ENCODE data around the gene NMT1. TPM values are rescaled to one million over a fixed set of nuclear protein-coding genes. Genes with fewer than 3 reads are reported as not detected.

NMT1 gene
- total RNA-seq, 1 experiment from 2014 or later: 152 TPM

GRCh38 chr17:45034599-45034998 is 26.5 kb upstream of the NMT1 start:
- Mint-ChIP-seq H3K27ac (peak overlapping the region; percentile 88), H3K36me3 (peaks cover 27% of the 10 kb centered on the region), H3K4me3 (no peak overlapping the region), H3K27me3 (ENCODE audit: low read depth) (no peaks in the 10 kb centered on the region), H3K9me3 (no peaks in the 10 kb centered on the region), H3K4me1 (peaks cover 4% of the 10 kb centered on the region; the same call in 1 of the 2 replicates)
- DNase-seq (ENCODE audit: low spot score) (no peak), ATAC-seq (no peak)
- ChIA-PET POLR2A (no interaction called here), CTCF (interaction anchor here (0.9 to 1.9 kb wide), 3 partner anchors 12 to 114 kb away, joined by 3 to 5 read pairs (median 3); no protein-coding TSS in a partner anchor)
- TF ChIP-seq CREM (CRISPR knock-in tag; IDR thresholded peaks at IDR 0.05) (no peak), ZNF121 (CRISPR knock-in tag; IDR thresholded peaks at IDR 0.05) (no peak), ATF6 (CRISPR knock-in tag; IDR thresholded peaks at IDR 0.05) (no peak), NFYB (CRISPR knock-in tag; conservative IDR thresholded peaks at IDR 0.05; ENCODE audit: low read depth) (no peak), ZNF423 (CRISPR knock-in tag; IDR thresholded peaks at IDR 0.05) (no peak)

- Mint-ChIP-seq H3K27ac (no peak overlapping the region), H3K9me3 (no peaks in the 10 kb centered on the region), H3K27me3 (ENCODE audit: low read depth) (no peaks in the 10 kb centered on the region), H3K4me1 (peaks cover 9% of the 10 kb centered on the region), H3K4me3 (no peak overlapping the region), H3K36me3 (peaks cover 19% of the 10 kb centered on the region)
- ChIA-PET POLR2A (interaction anchor here (0.6 kb wide), 1 partner anchor 47 kb away, joined by 4 read pairs; no protein-coding TSS in a partner anchor), CTCF (interaction anchor here (0.6 kb wide), 1 partner anchor 14 kb away, joined by 4 read pairs; no protein-coding TSS in a partner anchor)
- DNase-seq (ENCODE audit: low spot score): no peak
- TF ChIP-seq MYBL2 (CRISPR knock-in tag; IDR thresholded peaks at IDR 0.05): no peak
- TF ChIP-seq NFE2L1 (CRISPR knock-in tag; IDR thresholded peaks at IDR 0.05): no peak
- no peak for TF ChIP-seq IRF2 (CRISPR knock-in tag; IDR thresholded peaks at IDR 0.05; ENCODE audit: borderline replicate concordance, low read depth)
- no peak for TF ChIP-seq ETV6 (CRISPR knock-in tag; IDR thresholded peaks at IDR 0.05)
- TF ChIP-seq ARID4B (CRISPR knock-in tag; IDR thresholded peaks at IDR 0.05; ENCODE audit: borderline replicate concordance): no peak
- no peak for TF ChIP-seq ZNF512 (CRISPR knock-in tag; IDR thresholded peaks at IDR 0.05; ENCODE audit: borderline replicate concordance)
- no peak for TF ChIP-seq ATF6 (CRISPR knock-in tag; IDR thresholded peaks at IDR 0.05)
- ATAC-seq: no peak
Observed at GRCh38 chr17:45035848-45036247, 25.3 kb upstream of the NMT1 start.

- Mint-ChIP-seq H3K4me3 (no peak overlapping the region), H3K36me3 (peaks cover 16% of the 10 kb centered on the region), H3K27ac (no peak overlapping the region; the same call in 1 of the 2 replicates), H3K9me3 (no peaks in the 10 kb centered on the region), H3K4me1 (peaks cover 14% of the 10 kb centered on the region), H3K27me3 (ENCODE audit: low read depth) (no peaks in the 10 kb centered on the region)
- DNase-seq (ENCODE audit: low spot score) (no peak), ATAC-seq (no peak)
- CTCF ChIA-PET: interaction anchor here (1.1 kb wide), 1 partner anchor 62 kb away, joined by 3 read pairs; no protein-coding TSS in a partner anchor
- POLR2A ChIA-PET: interaction anchor here (0.6 kb wide), 1 partner anchor 99 kb away, joined by 4 read pairs; no protein-coding TSS in a partner anchor
- no peak for TF ChIP-seq NFE2L1 (CRISPR knock-in tag; IDR thresholded peaks at IDR 0.05)
- no peak for TF ChIP-seq STAT6 (CRISPR knock-in tag; conservative IDR thresholded peaks at IDR 0.05; ENCODE audit: low read depth)
- no peak for TF ChIP-seq FOXJ3 (CRISPR knock-in tag; IDR thresholded peaks at IDR 0.05; ENCODE audit: borderline replicate concordance)
- no peak for TF ChIP-seq IRF2 (CRISPR knock-in tag; IDR thresholded peaks at IDR 0.05; ENCODE audit: borderline replicate concordance, low read depth)
- no peak for TF ChIP-seq ZNF396 (CRISPR knock-in tag; IDR thresholded peaks at IDR 0.05; ENCODE audit: borderline replicate concordance)
- no peak for TF ChIP-seq KAT7 (CRISPR knock-in tag; IDR thresholded peaks at IDR 0.05; ENCODE audit: borderline replicate concordance)
- no peak for TF ChIP-seq ZNF232 (CRISPR knock-in tag; IDR thresholded peaks at IDR 0.05)
Observed at GRCh38 chr17:45036691-45037090, 24.4 kb upstream of the NMT1 start.
